GM12892 (cell line): ENCODE results near the gene TXLNG.

ENCODE experiments used
- DNase-seq: peaks from one replicate; pipeline ENCODE4 v3.0.0; 2011; ENCODE audit not compliant: insufficient read length
- FAIRE-seq: peaks from 2 replicates; lab custom pipeline; 2011; peaks lifted over from hg19 to GRCh38; lab: Jason Lieb, UNC
- POLR2A ChIP-seq: IDR thresholded peaks from 2 replicates; pipeline ENCODE4 v1.6.1; 2011; ENCODE audit warnings: low read depth, low read length, control low read depth
- POLR2AphosphoS5 ChIP-seq: IDR thresholded peaks from 2 replicates; pipeline ENCODE4 v1.6.1; 2011; ENCODE audit warnings: low read depth, low read length, control low read depth
- TAF1 ChIP-seq: IDR thresholded peaks from 2 replicates; pipeline ENCODE4 v1.6.1; 2011; ENCODE audit warnings: low read depth, mild to moderate bottlenecking, control low read depth, low read length, borderline replicate concordance

Gene TXLNG

GRCh38 chrX:16788477-16788876 lies 2.2 kb downstream of the TXLNG start:
- TF ChIP-seq POLR2A (no peak), TAF1 (no peak), POLR2AphosphoS5 (no peak)
- DNase-seq (no peak), FAIRE-seq (no peak)

- DNase-seq (no peak), FAIRE-seq (no peak)
- TF ChIP-seq POLR2A (no peak), POLR2AphosphoS5 (no peak), TAF1 (no peak)
Measured at GRCh38 chrX:16796298-16796697, 10.0 kb downstream of the TXLNG start.

GRCh38 chrX:16797358-16797757 lies 11.1 kb downstream of the TXLNG start:
- DNase-seq: no peak
- TF ChIP-seq POLR2A (no peak), POLR2AphosphoS5 (no peak), TAF1 (no peak)
- no peak for FAIRE-seq

GRCh38 chrX:16797841-16798240 lies 11.6 kb downstream of the TXLNG start:
- FAIRE-seq (no peak), DNase-seq (no peak)
- TF ChIP-seq POLR2AphosphoS5 (no peak), POLR2A (no peak), TAF1 (no peak)

GRCh38 chrX:16804923-16805464 lies 18.7 kb downstream of the TXLNG start:
- TF ChIP-seq TAF1 (no peak), POLR2A (no peak), POLR2AphosphoS5 (no peak)
- FAIRE-seq (no peak), DNase-seq (no peak)

GRCh38 chrX:16807548-16807947 lies 21.3 kb downstream of the TXLNG start:
- FAIRE-seq: no peak
- no peak for TF ChIP-seq TAF1
- TF ChIP-seq POLR2AphosphoS5: no peak
- TF ChIP-seq POLR2A: no peak
- DNase-seq: no peak

- DNase-seq: no peak
- peak; percentile 64 for FAIRE-seq
- TF ChIP-seq POLR2AphosphoS5 (no peak), POLR2A (no peak), TAF1 (no peak)
Measured at GRCh38 chrX:16807976-16808542, 21.8 kb downstream of the TXLNG start.

GRCh38 chrX:16814597-16814996 lies 28.3 kb downstream of the TXLNG start:
- TF ChIP-seq TAF1: no peak
- no peak for TF ChIP-seq POLR2A
- no peak for TF ChIP-seq POLR2AphosphoS5
- DNase-seq (no peak), FAIRE-seq (no peak)

GRCh38 chrX:16819634-16820033 lies 33.4 kb downstream of the TXLNG start:
- DNase-seq: no peak
- TF ChIP-seq POLR2A (no peak), TAF1 (no peak), POLR2AphosphoS5 (no peak)
- FAIRE-seq: no peak

- DNase-seq (no peak), FAIRE-seq (no peak)
- TF ChIP-seq POLR2AphosphoS5 (no peak), POLR2A (no peak), TAF1 (no peak)
Measured at GRCh38 chrX:16822723-16823122, 36.5 kb downstream of the TXLNG start.

- no peak for TF ChIP-seq POLR2AphosphoS5
- no peak for TF ChIP-seq POLR2A
- no peak for TF ChIP-seq TAF1
- DNase-seq (no peak), FAIRE-seq (no peak)
Measured at GRCh38 chrX:16825264-16826035, 39.2 kb downstream of the TXLNG start.

GRCh38 chrX:16826207-16826606 lies 39.9 kb downstream of the TXLNG start:
- FAIRE-seq: no peak
- TF ChIP-seq POLR2AphosphoS5: no peak
- TF ChIP-seq TAF1: no peak
- TF ChIP-seq POLR2A: no peak
- no peak for DNase-seq

GRCh38 chrX:16827225-16827624 lies 41.0 kb downstream of the TXLNG start:
- 0 out of 2 replicates have a peak, but pooled peaks have one; percentile 27 for TF ChIP-seq POLR2A
- no peak for TF ChIP-seq POLR2AphosphoS5
- DNase-seq: no peak
- no peak for FAIRE-seq
